ENCODE measurements around the gene NR0B1. TPM values are rescaled to one million over a fixed set of nuclear protein-coding genes. Genes with fewer than 3 reads are reported as not detected.
A peak's percentile ranks its signal among the peaks of the same experiment; 100 is the strongest.

Gene NR0B1
- total and polyA plus RNA-seq, 2 experiments from 2014 or later: 0.23 to 0.63 TPM

DNA sequence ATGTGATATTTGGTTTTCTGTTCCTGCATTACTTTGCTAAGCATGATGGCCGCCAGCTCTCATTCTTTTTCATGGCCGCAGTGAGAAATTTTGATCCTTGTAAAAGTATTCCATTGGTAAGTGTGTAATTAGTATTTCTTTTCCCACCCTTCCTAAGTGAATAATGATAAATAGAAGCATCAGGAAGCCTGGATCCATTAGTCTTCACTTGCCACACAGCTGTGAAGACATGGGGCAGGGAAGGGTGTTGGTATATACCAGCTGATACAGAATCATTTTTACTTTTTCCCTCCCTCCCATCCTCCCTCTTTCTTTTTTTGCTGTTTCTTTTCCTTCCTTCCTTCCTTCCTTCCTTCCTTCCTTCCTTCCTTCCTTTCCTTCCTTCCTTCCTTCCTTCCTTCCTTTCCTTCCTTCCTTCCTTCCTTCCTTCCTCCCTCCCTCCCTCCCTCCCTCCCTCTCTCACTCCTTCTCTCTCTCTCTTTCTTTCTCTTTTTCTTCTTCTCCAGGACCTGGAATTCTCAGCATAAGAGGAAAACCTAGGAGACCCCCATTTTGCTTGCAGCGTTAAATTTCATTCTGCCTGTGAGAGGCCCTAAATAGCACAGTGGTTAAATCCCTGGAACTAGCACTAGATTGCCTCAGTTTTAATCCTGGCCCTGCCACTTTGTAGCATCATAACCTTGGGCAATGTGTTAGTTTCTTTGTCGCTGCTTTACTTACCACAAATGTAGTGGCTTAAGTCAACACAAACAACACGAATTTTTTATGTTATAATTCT, 1.4 kb upstream of the NR0B1 start:
- H3K79me2 ChIP-seq: no peaks in the 10 kb centered on the region
- H3K4me1 ChIP-seq (ENCODE audit: insufficient read depth): peaks cover 5% of the 10 kb centered on the region
- no peaks in the 10 kb centered on the region for H3K36me3 ChIP-seq (replicated peaks; ENCODE audit: insufficient read depth, low read depth)
- H3K4me2 ChIP-seq: no peak overlapping the region
- 70% methylated on average over 5 of the region's 5 CpGs for WGBS (ENCODE audit: low lambda C conversion rate, missing lambda C conversion rate)
- TF ChIP-seq EZH2phosphoT487 (IDR thresholded peaks at IDR 0.05; ENCODE audit: low read depth, severe bottlenecking, unreplicated experiment) (no peak), EZH2 (IDR thresholded peaks at IDR 0.05; ENCODE audit: borderline replicate concordance) (no peak)
- TF ChIP-seq, protein P1, sequence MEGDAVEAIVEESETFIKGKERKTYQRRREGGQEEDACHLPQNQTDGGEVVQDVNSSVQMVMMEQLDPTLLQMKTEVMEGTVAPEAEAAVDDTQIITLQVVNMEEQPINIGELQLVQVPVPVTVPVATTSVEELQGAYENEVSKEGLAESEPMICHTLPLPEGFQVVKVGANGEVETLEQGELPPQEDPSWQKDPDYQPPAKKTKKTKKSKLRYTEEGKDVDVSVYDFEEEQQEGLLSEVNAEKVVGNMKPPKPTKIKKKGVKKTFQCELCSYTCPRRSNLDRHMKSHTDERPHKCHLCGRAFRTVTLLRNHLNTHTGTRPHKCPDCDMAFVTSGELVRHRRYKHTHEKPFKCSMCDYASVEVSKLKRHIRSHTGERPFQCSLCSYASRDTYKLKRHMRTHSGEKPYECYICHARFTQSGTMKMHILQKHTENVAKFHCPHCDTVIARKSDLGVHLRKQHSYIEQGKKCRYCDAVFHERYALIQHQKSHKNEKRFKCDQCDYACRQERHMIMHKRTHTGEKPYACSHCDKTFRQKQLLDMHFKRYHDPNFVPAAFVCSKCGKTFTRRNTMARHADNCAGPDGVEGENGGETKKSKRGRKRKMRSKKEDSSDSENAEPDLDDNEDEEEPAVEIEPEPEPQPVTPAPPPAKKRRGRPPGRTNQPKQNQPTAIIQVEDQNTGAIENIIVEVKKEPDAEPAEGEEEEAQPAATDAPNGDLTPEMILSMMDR (IDR thresholded peaks at IDR 0.05; ENCODE audit: poor library complexity): no peak
- no peaks in the 10 kb centered on the region for H4K20me1 ChIP-seq (ENCODE audit: insufficient read depth, poor library complexity, severe bottlenecking)
- no peak for DNase-seq (ENCODE audit: low spot score)
- H2AFZ ChIP-seq: no peak overlapping the region
- H3K4me3 ChIP-seq: no peak overlapping the region
- no peak overlapping the region for H3K27ac ChIP-seq
- no peaks in the 10 kb centered on the region for H3K9me3 ChIP-seq (ENCODE audit: low read depth)
- H3K9me2 ChIP-seq (replicated peaks; ENCODE audit: insufficient read depth): no peaks in the 10 kb centered on the region
- H3K27me3 ChIP-seq: peaks cover 9% of the 10 kb centered on the region

DNA sequence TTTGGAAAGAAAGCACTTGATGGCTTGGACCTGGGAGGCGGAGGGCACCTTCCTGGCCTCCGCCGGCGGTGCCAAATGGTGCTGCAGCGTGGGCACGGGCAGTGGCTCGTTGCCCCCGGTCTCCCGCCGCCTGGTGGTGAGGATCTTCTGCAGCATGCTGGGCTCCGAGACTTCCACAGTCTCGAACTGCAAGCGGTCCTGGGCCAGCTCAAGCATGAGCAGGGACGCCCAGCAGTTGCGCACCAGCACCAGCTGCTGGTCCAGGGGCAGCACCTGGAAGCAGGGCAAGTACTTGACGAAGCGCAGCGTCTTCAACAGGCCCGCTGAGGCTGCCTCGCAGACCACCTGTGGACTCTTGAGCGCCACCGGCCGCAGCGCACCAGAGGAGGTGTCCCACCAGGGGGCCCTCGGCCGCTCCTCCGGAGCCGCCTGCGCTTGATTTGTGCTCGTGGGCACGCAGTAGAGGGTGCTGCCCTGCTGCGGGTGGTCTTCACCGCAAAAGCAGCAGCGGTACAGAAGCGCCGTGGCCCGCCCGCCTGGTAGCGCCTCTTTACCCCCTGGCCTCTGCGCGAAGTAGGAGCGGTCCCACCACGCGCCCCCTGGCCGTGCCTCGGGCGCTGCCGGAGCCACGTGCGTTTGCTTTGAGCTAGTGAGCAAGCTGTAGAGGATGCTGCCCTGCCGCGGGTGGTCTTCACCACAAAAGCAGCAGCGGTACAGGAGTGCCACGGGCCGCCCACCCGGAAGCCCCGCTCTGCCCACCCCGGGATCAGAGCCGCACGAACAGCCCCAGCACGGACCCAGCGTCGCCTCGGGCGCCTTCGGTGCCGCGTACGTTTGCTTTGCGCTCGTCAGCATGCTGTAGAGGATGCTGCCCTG, 689 bp downstream of the NR0B1 start:
- Histone ChIP-seq H3K79me2 (no peaks in the 10 kb centered on the region), H3K36me3 (replicated peaks; ENCODE audit: insufficient read depth, low read depth) (no peaks in the 10 kb centered on the region), H3K4me3 (no peak overlapping the region), H3K4me1 (ENCODE audit: insufficient read depth) (peaks cover 5% of the 10 kb centered on the region), H3K27ac (no peak overlapping the region), H3K27me3 (peaks cover 9% of the 10 kb centered on the region), H4K20me1 (ENCODE audit: insufficient read depth, poor library complexity, severe bottlenecking) (no peaks in the 10 kb centered on the region), H3K9me2 (replicated peaks; ENCODE audit: insufficient read depth) (no peaks in the 10 kb centered on the region), H3K4me2 (peak overlapping the region; percentile 87), H3K9me3 (ENCODE audit: low read depth) (no peaks in the 10 kb centered on the region), H2AFZ (peak overlapping the region; percentile 26)
- TF ChIP-seq EZH2 (IDR thresholded peaks at IDR 0.05; ENCODE audit: borderline replicate concordance) (peak; percentile 8), EZH2phosphoT487 (IDR thresholded peaks at IDR 0.05; ENCODE audit: low read depth, severe bottlenecking, unreplicated experiment) (no peak)
- TF ChIP-seq, protein P1 (IDR thresholded peaks at IDR 0.05; ENCODE audit: poor library complexity): peak; percentile 22
- WGBS (ENCODE audit: low lambda C conversion rate, missing lambda C conversion rate): 51% methylated on average over 62 of the region's 71 CpGs
- DNase-seq (ENCODE audit: low spot score): peak; percentile 37

DNA sequence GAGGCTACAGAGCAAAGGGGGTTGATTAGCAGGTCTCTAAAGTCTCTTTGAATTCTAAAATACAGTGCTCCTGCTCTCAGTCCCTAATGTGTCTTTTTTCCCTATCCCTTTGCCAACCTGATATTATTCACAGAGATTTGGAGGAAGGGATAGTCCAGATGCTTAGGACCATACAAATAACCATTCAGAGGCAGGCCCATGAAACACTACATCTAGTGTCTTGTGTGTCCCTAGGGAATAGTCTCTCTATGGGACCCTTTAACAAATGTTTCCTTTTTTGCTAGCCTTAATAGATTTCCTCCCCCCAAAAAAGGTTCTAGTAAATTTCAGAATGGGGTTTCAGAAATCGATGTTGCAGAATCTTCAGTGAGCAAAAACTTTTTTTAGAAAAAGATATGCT, 1.7 kb downstream of the NR0B1 start:
- no peak overlapping the region for H3K27ac ChIP-seq
- H3K79me2 ChIP-seq: no peaks in the 10 kb centered on the region
- peaks cover 5% of the 10 kb centered on the region for H3K4me1 ChIP-seq (ENCODE audit: insufficient read depth)
- H3K36me3 ChIP-seq (replicated peaks; ENCODE audit: insufficient read depth, low read depth): no peaks in the 10 kb centered on the region
- no peak overlapping the region for H3K4me3 ChIP-seq
- H3K9me3 ChIP-seq (ENCODE audit: low read depth): no peaks in the 10 kb centered on the region
- peaks cover 9% of the 10 kb centered on the region for H3K27me3 ChIP-seq
- 67% methylated on average over 1 of the region's 1 CpG for WGBS (ENCODE audit: low lambda C conversion rate, missing lambda C conversion rate)
- no peak overlapping the region for H2AFZ ChIP-seq
- no peak overlapping the region for H3K4me2 ChIP-seq
- H4K20me1 ChIP-seq (ENCODE audit: insufficient read depth, poor library complexity, severe bottlenecking): no peaks in the 10 kb centered on the region
- DNase-seq (ENCODE audit: low spot score): no peak
- no peaks in the 10 kb centered on the region for H3K9me2 ChIP-seq (replicated peaks; ENCODE audit: insufficient read depth)
- TF ChIP-seq EZH2 (IDR thresholded peaks at IDR 0.05; ENCODE audit: borderline replicate concordance): no peak
- TF ChIP-seq, protein P1 (IDR thresholded peaks at IDR 0.05; ENCODE audit: poor library complexity): no peak
- TF ChIP-seq EZH2phosphoT487 (IDR thresholded peaks at IDR 0.05; ENCODE audit: low read depth, severe bottlenecking, unreplicated experiment): no peak

All from hepatocyte (in vitro differentiated cells).